T-helper 2 cell treated with Interferon-gamma antibody and Interleukin-4, amounts not matched to agents 100 ng/mL and 5 ng/mL, for 36 hours (primary cell): ENCODE measurements around the gene RPUSD4. TPM values are rescaled to one million over a fixed set of nuclear protein-coding genes. Genes with fewer than 3 reads are reported as not detected.

Experiments used
- intact Hi-C: fragments of 100-400 bp; cut with micrococcal nuclease; formaldehyde crosslinking; loops from one replicate; pipeline ENCODE4 v1.15.1; 2023
- total RNA-seq: library from RNA; stranded (reverse); gene quantifications from 2 replicates; pipeline ENCODE4 v1.2.3, GENCODE V29; 2022

The RPUSD4 gene
- total RNA-seq, 1 donor from 2014 or later = 36.3 TPM

DNA sequence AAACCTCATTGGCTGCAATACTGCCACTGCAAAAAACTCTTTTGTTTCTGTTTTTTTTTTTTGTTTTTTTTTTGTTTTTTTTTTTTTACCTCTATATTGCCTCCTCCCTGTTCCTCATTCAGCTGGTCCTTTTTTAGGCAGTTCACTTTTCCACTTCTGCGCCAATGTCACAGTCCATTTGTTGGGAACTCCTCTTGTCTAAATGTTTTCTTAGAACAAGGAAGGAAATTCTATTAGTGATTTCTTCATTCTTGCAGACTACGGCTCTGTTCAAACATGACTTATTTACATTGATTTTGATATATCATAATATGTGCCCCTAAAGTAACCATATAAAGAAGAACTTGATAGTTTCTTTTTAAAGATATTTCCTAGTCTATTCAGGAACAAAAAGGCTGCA, 3.0 kb upstream of the RPUSD4 start:
- intact Hi-C loops = loop anchor here (5.0 kb wide), 2 partner anchors 587 to 1262 kb away; partner anchors contain the start of genes CCDC15 and CHEK1

GRCh38 chr11:126212089-126212660, 725 bp upstream of the RPUSD4 start:
- intact Hi-C loops = loop anchor here (5.0 kb wide), 2 partner anchors 585 to 1260 kb away; partner anchors contain the start of genes CCDC15 and CHEK1

GRCh38 chr11:126210871-126211235, 597 bp downstream of the RPUSD4 start:
- intact Hi-C loops = loop anchor here (1.0 to 5.0 kb wide), 9 partner anchors 58 to 1259 kb away; partner anchors contain the start of genes CCDC15, CHEK1, FOXRED1 and HYLS1

DNA sequence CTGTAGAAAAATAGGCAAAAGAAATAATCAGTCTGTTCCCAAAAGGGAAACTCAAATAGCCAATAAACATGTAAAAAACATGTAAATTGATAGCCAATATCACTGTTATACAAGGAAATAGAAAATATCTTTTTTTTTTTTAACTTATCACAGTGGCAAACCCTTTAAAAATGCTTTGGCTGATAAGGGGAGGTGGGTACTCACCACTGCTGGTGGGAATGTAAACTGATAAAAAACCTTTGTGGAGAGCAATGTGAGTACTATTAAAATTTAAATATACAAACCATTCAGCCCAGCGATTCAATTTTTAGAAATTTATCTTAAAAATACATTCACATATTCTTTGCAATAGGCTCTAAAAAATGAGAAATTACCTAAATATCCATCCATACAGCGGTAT, 3.6 kb downstream of the RPUSD4 start:
- intact Hi-C loops = no loop called here

GRCh38 chr11:126205359-126205758, 6.1 kb downstream of the RPUSD4 start:
- intact Hi-C loops = no loop called here

DNA sequence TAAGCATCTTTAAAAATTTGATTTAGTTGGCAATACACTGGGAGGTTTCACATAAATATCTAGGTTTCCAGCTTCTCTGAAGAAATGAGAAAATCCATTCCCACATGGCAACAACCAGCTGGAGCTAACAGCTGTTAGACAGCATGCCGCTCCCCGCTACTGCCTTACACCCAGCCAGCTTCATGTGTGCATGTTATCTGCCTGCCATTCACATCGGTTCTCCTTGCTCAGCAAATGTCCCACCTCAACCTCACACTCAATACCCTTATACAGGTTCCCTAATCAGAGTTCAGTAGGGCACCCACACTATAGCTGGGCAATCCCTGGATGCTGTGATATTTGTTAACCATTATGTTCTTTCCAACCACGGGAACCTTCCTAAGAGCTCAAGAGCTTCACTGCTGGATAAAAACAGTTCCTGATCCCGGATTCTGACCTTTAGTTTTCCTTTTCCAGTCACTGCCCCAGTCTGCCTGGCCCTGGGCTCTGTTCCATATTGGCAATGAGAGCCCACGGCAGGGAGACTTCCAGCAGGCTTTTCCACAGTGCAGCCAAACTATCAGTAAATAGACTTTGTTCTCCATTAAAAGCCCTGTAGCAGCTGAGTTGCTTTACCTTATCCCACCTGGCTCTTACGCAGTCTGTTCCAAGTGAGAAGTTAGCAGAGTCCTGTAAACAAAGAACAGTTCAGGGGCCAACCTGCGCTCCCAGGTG, 8.6 kb downstream of the RPUSD4 start:
- intact Hi-C loops = no loop called here

DNA sequence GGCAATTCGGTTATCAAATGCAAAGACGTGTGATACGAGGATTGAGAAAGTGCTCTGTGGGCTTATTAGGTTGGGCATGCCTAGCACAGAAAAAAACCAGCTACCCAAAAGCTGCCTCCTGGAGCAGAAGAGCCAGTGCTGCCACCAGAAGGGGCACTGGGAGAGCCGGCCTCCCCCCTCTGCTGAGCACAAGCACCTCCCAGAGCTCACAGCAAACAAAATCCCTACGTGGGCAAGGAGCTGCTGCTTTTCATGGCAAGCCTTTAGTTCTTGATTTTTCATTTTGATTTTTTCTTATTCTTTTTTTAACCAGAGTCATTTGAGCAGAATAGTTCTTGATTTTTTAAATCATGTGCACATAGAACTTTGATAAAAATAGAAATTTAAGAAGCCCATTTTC, 12.8 kb downstream of the RPUSD4 start:
- intact Hi-C loops = no loop called here

DNA sequence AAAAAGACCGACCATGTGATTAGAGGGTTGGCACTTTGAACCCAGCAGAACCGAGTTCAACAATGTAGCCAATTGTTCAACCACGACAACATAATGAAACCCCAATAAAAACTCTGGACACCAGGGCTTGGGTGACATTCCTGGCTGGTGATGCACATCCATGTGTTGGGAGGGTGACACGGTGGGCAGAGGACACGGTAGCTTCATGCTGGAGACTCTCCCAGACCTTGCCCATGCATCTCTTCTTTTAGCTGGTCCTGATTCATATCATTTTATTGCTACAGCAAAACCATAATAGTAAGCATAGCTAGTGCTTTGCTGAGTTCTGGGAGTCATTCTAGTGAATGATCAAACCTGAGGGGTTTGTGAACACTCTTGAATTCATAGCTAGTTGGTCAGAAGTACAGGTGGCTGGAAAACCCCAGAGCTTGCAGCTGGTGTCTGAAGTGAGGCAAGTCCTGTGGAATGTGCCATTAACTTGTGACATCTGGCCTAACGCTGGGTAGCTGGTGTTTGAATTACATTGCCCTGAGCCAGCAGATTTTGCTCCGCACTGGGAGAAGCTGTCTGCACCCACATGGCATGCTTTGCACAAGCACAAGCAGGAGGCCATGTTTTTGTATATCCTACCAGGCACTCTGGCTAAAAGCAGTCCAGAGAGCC, 14.0 kb downstream of the RPUSD4 start:
- intact Hi-C loops = no loop called here

- intact Hi-C loops = no loop called here
Observed at GRCh38 chr11:126195119-126195518, 16.3 kb downstream of the RPUSD4 start.

- intact Hi-C loops = loop anchor here (1.0 kb wide), 2 partner anchors 252 to 271 kb away; no protein-coding TSS in a partner anchor
Observed at GRCh38 chr11:126194121-126194543, 17.3 kb downstream of the RPUSD4 start.

DNA sequence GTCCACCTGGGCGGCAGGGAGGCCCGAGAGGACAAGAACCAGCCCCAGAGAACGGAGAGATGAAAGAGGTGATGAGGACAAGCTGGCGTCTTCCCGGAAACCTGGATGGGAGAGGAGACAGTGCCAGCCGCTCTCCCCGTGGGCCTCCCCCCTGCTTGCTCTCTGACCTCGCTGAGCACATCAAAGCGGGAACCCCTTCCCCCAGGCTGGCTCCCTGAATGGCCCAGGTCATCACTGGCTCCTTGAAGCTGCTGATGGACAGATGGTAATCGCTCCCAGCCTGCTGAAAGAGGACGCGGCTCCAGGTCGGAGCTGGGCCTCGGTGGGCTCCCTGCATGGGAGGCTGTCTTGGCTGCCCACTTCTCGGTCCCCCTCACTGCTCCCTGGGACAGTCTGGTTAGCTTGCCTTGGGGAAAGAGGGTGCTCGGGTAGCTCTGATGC, 18.4 kb downstream of the RPUSD4 start:
- intact Hi-C loops = no loop called here

GRCh38 chr11:126192361-126192760, 19.1 kb downstream of the RPUSD4 start:
- intact Hi-C loops = no loop called here

- intact Hi-C loops = no loop called here
Observed at GRCh38 chr11:126191379-126192073, 19.9 kb downstream of the RPUSD4 start.

DNA sequence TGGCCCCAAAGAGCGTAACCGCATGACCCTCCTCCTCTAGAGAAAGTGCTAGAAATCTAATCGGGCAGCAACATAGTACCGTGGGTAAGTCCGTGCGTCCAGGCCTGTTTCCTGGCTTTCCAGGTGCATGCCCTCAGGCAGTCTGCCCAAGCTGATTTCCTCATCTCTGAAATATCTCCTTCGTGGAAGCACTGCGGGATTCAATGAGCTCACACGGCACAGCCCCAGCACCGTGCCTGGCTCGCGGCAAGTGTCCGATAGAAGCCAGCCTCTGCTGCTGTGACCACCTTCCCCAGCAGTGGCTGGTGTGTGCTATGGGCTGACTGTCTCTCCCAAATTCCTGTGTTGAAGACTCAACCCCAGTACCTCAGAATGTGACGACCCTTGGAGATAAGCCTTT, 20.7 kb downstream of the RPUSD4 start:
- intact Hi-C loops = no loop called here

DNA sequence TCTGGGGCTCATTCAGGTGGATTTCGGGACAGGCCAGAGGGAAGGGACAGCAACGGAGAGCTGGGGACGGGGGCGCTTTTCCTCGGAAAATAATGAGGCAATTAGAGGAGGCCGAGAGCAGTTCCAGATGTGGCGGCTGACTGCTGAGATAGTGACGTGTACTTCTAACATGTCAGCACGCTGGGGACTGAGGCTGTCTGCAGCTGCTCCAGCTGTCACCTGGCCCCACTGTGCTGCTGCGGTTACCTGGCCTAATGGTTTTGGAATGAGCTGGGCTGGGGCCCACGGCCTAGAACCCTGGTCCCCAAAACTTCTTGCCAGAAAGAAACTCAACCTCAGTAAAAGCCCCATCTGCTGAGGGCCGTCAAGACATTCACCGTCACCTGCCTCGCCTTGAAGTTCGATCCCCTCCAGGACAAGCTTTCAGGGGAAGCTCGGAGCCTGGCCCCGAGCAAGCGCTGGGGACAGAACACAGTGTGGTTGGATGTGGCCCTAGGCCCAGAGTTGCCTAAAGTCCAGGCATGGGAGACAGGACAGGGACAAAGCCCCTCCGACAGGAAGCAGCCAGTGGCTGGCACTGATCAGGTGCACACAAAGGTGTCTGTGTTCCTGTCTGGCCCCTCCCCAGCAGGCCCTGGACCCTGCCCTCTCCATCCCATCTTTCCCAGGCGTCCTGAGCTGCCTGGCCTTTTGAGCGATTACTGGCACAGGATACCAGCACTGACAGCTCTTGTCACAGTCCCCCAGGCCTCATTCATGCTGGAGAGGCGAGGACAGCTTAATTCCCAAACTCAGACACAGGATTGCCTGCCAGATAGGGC, 22.1 kb downstream of the RPUSD4 start:
- intact Hi-C loops = no loop called here

GRCh38 chr11:126188332-126189108, 22.9 kb downstream of the RPUSD4 start:
- intact Hi-C loops = no loop called here

GRCh38 chr11:126186708-126187529, 24.5 kb downstream of the RPUSD4 start:
- intact Hi-C loops = no loop called here

GRCh38 chr11:126186025-126186698, 25.3 kb downstream of the RPUSD4 start:
- intact Hi-C loops = no loop called here
